GM11168 (cell line): ENCODE results near the gene TBKBP1.
"Not testable (repeated sequence)": the region's sequence is repeated elsewhere in the genome, so short reads cannot be mapped to it uniquely, and the experiment has no call there.

Source experiments
- in situ Hi-C: fragments of 300-500 bp; cut with MboI; formaldehyde crosslinking; loops from one replicate; pipeline ENCODE4 v1.12.0; 2022; ENCODE audit warnings: low sequenced_read_pairs; ENCODE audit not compliant: unreplicated experiment

Gene TBKBP1

DNA sequence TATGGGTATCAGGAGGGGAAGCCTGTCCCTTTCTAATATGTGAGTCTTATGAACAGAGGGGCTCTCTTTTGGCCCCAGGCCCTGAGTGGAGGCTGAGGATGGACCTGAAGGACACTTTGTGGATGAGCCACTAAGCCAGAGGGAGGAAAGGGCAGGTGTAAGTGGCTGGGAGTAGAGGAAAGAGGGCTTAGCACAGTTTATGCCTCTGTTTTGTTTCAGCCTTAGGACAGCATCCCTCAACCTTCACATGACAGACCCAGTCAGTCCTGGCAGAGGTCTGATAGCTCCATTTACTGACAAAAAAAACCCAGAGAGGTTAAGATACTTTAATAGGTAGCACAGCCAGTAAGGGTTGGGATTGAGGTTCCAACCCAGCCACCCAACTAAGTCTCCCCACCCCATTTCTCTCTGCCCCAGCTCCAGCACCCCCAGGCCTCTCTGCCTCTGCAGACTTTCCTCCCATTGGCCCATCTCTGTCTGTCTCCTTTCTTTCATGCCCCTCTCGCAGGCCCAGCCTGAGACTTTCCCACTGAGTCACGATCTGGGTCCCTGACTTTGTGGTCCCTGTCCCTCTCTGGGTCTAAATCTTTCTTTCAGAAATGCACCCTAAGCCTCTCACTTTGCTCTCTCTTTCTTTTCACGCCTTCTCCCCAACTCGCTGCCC, 34.4 kb downstream of the TBKBP1 start:
- in situ Hi-C loops = no loop called here

DNA sequence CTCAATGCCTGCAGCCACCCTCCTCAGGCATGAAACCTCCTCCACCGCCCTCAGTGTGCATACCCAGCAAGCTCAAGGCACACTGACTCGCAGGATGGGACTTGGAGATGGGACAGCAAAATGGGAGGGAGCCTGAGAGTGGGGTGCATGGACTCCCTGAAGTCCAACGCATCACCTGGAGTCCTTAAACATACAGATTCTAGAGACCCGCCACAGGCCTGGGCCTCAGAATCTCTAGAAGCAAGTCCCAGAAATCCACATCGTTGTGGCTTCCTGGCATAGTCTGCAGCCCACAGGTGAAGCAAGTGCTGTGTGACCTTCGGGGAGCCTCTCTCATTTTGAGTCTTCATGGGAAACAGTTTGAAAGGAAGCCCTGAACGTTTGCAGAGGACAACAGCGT, 35.5 kb downstream of the TBKBP1 start:
- in situ Hi-C loops = no loop called here

DNA sequence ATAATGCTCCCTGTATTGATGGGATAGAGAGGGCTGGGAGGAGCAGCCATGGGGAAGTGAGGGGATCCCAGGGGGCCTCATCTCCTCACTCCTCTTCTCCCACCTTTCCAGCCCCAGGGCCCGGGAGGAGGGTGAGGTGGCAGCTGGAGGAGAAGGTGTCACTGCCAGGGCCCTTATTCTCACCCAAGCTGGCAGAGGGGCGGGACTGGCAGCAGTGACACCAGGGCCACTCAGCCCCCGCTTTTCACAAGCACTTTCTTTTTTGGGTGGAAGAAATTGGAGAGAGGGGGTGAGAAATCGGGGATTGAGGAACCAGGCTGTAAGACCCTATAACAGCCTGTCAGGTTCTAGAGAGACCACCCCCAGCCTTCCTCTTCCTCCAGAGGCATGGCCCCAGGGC, 36.7 kb downstream of the TBKBP1 start:
- in situ Hi-C loops = no loop called here

DNA sequence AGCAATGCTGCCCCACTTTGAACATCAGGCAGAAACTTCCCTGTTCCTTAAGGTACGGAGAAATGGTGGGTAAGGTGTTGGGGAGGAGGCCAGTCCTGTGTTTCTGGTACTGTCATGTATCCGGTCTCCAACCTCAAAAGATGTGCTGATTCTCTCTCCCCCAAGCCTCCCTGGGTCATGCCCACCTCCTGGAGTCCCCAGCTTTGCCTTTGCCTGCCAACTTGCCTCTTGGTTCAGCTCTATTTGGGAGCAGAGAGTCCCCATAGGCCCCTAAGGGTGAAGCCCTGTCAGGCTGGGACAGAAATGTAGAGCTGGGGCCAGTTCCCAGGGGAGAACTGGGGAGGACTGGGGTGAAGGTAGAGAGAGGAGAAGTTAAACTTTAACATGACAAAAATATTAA, 37.4 kb downstream of the TBKBP1 start:
- in situ Hi-C loops = no loop called here

DNA sequence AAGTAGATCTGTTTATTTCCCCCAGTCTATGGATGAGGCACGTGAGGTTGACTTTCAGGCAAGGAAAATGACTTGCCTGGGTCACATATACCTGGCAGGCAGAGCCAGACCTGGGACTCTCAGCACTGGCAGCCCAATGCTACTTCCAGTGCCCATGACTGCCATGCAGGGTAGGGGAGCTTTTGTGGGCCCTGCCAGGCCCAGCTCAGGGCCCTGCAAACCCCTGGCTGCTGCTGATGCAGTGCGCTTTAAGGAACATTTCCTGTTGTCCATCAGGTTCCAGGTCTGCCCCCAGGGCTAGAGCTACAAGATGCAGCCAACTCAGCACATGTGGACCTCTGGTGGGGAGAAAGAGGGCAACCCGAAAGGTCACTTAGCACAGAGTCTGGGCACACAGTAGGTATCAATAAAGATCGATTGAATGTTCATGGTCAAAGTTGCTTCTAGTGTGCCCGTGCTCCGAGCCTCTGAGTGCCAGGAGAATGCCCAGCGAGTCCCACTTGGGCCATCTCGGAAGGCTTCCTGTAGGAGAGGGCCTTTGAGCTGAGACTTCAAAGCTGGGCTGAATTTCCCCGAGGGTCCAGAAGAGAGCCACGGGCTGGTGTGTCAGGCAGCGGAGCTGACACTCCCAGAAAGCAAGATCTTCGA, 38.6 kb downstream of the TBKBP1 start:
- in situ Hi-C loops = no loop called here

DNA sequence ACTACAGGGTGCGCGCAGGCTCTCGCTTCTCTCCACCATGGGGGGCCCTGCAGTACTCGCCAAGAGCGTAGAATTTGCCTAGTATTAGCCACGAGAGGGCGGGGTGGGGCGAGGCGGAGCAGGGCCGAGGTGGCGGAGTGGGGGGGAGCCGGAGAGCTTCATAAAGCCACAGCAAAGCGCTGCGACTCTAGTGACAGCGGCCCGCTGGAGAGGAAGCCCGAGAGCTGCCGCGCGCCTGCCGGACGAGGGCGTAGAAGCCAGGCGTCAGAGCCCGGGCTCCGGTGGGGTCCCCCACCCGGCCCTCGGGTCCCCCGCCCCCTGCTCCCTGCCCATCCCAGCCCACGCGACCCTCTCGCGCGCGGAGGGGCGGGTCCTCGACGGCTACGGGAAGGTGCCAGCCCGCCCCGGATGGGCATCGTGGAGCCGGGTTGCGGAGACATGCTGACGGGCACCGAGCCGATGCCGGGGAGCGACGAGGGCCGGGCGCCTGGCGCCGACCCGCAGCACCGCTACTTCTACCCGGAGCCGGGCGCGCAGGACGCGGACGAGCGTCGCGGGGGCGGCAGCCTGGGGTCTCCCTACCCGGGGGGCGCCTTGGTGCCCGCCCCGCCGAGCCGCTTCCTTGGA, 39.2 kb downstream of the TBKBP1 start, which contains the start of gene TBX21:
Gene TBX21 (plus strand): TSS at position 190 of the 627 bp plus-strand sequence. CDS start 219 bp downstream, at position 409.
- in situ Hi-C loops = no loop called here

DNA sequence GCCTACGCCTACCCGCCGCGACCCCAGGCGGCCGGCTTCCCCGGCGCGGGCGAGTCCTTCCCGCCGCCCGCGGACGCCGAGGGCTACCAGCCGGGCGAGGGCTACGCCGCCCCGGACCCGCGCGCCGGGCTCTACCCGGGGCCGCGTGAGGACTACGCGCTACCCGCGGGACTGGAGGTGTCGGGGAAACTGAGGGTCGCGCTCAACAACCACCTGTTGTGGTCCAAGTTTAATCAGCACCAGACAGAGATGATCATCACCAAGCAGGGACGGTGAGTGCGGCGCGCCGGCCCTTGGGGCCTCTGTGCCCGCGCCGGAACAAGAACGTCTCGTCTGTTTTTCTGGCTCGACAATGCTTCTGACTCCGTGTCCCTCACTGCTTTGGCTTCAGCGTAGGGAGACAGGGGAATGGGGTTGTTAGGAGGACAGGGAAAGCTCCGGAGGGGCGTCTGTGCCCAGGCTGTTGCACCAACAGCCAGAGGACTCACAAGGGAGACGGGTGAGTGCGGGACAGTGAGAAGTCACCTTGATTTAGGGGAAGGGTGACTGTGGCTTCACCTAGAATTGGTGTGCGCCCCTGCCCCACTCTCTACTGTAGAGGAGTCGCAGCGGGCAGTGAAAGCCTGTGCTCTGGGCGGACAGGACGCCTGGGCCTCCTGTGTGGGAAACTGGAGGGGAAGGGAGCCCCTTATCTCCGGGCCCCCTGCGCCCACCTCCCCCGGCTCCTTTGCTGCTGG, 39.9 kb downstream of the TBKBP1 start:
- in situ Hi-C loops = no loop called here

DNA sequence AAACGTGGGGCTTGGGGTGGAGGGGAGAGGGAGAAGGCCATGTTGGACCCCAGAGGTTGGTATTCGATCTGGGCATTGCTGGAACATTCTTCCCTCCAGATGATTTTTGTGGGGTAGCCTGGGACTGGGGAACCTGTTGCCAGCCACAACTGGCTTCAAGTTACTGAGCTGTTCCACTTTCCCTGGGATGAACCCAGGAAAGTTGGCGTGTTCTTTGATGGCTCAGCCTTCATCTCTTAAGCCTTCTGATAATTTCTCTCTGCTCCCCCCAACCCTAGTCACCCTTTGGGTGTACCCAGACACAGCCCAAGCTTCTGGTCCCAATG, 41.1 kb downstream of the TBKBP1 start:
- in situ Hi-C loops = no loop called here

DNA sequence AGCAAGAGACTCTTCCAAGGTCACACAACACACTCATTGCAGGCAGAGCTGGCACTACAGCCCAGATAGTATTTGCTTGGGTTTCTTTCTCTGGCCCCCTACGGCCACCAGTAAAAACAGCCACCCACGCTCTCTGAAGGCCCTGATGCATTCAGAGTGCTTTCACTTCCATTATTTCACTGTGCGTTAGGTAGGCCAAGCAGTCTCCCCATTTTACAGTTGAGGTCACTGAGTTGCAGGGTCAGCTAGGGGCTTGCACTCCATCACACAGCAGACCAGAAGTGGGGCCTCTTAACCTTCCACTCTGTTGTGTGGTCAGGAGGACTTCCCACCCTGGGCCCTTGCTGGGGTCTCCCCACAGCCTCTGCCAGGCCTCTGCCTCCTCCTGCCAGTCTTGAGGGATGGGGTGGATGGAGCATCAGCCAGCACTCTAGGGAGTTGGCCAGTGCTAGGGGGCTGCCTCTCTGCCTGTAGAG, 41.6 kb downstream of the TBKBP1 start:
- in situ Hi-C loops = no loop called here

DNA sequence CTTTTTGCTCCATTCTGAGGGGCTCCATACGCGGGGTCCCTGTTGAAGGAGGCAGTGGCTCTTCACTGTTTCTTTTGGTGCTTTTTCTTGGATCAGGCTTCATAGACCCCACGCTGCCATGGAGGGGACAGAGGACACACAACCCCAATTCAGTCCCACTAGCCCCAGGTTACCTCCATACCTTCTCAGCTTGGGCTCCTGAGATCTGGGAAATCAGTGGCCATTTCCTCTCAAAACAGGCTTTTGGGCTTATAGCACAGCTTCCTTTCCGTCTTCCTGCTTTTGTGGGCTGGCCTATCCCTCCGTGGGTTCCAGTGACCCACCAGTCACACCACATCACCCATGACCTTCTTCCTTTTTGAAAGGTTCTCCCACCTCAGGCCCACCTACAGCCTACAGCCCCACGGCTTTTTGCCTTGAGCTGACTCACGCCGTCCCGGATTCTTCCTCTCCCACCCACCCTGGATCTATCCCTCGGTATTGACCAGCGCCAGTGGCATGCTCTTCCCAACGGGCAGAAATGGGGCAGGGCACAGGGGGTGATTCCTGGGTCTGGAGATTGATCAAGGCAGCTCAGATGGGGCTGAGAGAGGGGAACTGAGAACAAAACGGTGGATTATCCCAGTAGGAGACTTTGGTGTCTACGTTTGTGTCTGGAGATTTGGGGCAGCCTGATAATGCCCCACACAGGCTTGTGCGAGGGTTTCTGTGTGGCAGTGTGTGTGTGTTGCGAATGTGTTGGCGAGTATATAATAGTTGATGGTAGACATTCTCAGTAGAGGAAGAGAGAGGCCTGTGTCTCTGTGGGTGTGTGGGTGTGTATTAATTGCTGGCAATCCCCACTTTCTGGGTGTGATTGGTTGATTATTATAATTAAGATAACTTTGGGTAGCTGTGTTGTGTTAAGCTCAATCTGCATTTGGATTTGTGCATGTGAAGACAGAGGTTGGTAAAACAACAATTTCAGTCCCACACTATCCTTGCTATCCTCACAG, 42.8 kb downstream of the TBKBP1 start:
- in situ Hi-C loops = no loop called here

DNA sequence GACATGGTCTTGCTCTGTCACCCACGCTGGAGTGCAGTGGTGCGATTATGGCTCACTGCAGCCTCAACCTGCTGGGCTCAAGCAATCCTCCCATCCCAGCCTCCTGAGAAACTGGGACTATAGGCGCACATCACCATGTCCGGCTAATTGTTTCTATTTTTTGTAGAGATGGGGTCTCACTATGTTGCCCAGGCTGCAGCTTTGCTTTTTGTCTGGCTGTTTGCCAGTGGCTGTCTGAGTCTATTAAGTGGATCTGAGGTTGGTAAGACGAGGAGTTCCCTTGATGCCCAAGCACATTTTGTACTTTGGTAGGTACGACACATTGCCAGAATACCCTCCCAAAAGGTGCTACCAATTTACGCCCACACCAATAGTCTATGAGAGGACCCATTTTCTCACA, 44.2 kb downstream of the TBKBP1 start:
- in situ Hi-C loops = no loop called here

DNA sequence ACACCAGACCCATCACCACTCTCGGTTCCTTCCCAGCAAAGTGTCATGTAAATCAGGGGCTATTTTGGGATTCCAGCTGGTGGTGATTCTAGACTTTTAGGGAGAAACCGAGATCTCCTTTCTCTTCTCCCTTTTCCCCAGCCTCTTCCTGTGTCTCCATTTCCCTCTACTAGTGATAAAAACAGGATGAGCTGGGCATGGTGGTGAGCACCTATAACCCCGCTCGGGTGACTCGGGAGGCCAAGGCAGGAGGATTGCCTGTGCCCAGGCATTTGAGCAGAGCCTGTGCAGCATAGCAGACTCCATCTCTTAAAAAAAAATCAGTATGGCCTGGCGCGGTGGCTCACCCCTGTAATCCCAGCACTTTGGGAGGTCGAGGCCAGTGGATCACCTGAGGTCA, 45.2 kb downstream of the TBKBP1 start:
- in situ Hi-C loops = no loop called here

DNA sequence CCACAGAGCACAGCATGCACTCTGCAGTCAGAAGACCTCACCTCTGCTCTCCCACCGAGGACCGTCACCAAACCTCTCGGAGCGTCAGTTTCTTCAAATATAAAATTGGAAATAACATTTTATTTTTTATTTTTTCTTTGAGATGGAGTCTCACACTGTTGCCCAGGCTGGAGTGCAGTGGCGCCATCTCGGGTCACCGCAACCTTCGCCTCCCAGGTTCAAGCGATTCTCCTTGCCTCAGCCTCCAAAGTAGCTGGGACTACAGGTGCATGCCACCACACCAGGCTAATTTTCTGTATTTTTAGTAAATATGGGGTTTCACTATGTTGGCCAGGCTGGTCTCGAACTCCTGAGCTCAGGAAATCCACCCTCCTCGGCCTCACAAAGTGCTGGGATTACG, 46.0 kb downstream of the TBKBP1 start:
- in situ Hi-C loops = not testable (repeated sequence)

DNA sequence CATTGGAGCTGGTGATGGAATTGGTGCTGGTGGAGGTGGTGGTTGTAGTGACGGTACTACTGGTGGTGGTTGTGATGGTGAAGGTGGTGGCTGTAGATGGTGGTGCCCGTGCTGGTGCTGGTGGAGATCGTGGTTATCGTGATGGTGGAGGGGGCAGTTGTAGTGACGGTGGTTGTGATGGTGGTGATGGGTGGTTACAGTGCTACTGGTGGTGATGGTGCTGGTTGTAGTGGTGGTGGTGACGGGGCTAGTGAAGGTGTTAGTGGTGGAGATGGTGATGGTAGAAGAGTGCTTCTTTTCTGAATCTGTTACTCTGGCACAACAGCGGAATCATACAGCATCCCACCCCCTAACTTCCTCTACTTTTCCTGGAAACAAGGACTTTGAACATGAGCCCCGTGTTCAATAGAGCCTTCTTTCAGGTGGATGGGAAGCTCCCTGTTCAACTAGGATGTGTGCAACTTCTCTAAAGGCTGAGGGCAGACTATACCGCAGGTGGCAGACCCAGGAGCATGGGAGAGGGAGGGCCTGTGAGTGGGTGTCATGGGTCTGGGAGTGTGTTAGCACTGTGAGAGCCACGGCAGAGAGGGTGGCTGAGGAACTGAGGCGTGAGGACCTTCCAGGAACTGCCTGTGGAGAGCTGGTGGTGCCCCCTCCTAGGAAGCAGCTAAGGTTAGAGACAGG, 47.3 kb downstream of the TBKBP1 start:
- in situ Hi-C loops = no loop called here

DNA sequence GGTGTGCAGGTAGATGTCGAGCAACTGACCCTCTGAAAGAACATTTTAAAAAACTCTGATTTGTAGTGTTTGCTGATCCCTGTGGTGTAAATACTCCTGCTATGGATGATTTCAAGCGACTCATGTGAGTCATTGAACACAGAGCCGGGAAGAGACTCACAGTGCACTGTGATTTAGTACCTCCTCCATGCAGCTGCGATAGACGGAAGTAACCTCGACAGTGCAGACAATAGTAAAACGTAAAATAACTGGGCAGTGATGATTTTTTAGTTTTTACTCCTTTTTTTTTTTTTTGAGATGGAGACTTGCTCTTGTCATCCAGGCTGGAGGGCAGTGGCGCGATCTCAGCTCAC, 47.8 kb downstream of the TBKBP1 start:
- in situ Hi-C loops = no loop called here

DNA sequence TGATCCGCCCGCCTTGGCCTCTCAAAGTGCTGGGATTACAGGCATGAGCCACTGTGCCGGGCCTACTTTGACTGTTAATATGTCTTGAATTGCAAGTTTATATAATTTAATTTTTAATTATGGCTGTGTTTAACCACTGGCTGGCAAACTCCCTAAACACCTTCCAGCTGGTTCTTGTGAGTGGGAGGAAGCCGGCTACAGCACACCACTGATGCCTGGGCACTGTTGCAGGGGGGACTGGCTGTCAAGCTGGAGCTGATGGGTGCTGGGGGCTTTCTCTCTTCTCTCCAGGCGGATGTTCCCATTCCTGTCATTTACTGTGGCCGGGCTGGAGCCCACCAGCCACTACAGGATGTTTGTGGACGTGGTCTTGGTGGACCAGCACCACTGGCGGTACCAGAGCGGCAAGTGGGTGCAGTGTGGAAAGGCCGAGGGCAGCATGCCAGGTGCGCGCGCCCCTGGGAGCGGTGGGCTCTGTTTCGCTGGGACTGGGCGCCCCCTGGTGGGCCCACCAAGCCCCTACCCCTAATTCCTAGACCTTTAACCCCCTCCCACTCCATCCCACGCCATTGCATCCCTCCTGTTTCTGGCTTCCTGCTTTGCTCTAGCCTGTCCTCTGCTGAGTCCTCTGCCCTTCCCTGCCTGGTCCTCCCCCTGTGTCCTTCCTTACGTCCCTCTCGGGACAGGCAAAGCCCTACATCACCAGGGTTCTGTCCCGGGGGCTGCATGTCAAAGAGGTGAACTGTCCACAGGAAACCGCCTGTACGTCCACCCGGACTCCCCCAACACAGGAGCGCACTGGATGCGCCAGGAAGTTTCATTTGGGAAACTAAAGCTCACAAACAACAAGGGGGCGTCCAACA, 48.6 kb downstream of the TBKBP1 start:
- in situ Hi-C loops = no loop called here

DNA sequence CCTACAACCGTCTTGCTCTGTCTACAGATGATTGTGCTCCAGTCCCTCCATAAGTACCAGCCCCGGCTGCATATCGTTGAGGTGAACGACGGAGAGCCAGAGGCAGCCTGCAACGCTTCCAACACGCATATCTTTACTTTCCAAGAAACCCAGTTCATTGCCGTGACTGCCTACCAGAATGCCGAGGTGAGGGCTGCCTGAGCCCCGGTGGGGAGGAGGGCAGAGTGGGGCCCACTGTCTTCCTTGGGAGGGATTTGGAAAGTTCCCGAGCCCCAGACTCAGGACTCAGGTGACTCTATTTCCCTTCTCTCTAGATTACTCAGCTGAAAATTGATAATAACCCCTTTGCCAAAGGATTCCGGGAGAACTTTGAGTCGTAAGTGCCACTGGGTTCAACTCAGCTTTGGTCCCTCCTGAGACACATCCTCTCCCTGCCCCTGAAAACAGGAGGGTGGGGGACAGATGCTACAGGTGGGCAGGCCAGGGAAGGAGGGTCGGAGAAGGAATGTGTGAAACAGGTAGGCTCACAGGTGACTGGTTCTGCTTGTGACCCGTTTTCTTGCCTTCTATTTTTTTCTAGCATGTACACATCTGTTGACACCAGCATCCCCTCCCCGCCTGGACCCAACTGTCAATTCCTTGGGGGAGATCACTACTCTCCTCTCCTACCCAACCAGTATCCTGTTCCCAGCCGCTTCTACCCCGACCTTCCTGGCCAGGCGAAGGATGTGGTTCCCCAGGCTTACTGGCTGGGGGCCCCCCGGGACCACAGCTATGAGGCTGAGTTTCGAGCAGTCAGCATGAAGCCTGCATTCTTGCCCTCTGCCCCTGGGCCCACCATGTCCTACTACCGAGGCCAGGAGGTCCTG, 50.4 kb downstream of the TBKBP1 start:
- in situ Hi-C loops = no loop called here

DNA sequence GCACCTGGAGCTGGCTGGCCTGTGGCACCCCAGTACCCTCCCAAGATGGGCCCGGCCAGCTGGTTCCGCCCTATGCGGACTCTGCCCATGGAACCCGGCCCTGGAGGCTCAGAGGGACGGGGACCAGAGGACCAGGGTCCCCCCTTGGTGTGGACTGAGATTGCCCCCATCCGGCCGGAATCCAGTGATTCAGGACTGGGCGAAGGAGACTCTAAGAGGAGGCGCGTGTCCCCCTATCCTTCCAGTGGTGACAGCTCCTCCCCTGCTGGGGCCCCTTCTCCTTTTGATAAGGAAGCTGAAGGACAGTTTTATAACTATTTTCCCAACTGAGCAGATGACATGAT, 51.0 kb downstream of the TBKBP1 start:
- in situ Hi-C loops = no loop called here
